Activated CD8-positive, alpha-beta T cell treated with anti-CD3 and anti-CD28 coated beads for 36 hours (primary cell): ENCODE results near the gene FOXP4. TPM values are rescaled to one million over a fixed set of nuclear protein-coding genes. Genes with fewer than 3 reads are reported as not detected.

ENCODE experiments used
- microRNA-seq: library from miRNA; unstranded; fragments of <30 nt; microRNA quantifications from one replicate; pipeline ENCODE4 v1.2.0, GENCODE V29; 2022; ENCODE audit warnings: borderline microRNAs expressed, borderline replicate concordance
- total RNA-seq, 2 experiments: library from RNA; stranded (reverse); gene quantifications; one replicate each; pipeline ENCODE4 v1.2.3, GENCODE V29; 2021

FOXP4 gene
- total RNA-seq, 2 experiments from 2014 or later, result 11.0 to 11.8 TPM

Small RNA genes within 50 kb of the gene (microRNA-seq; reads per million reads assigned to microRNA genes)
- not detected for gene MIR4641

Other genes with a start within 250 kb of the FOXP4 start
- under 1 TPM; 0.56 to 0.68 TPM for gene NCR2, start 210.8 kb upstream of the FOXP4 start, total RNA-seq
- not detected for gene MDFI, start 92.1 kb downstream of the FOXP4 start, total RNA-seq
- gene TFEB, start 189.2 kb downstream of the FOXP4 start, total RNA-seq, result 10 to 100 TPM; 14.6 to 15.9 TPM
- gene PGC, start 201.0 kb downstream of the FOXP4 start, total RNA-seq, result not detected
- 1 to 10 TPM; 3.2 to 4.1 TPM for gene FRS3, start 233.5 kb downstream of the FOXP4 start, total RNA-seq
- gene PRICKLE4, start 234.4 kb downstream of the FOXP4 start, total RNA-seq, result not detected
- gene TOMM6, start 241.3 kb downstream of the FOXP4 start, total RNA-seq, result 100 to 1,000 TPM; 310 to 314 TPM